GF-D8 (cell line): ENCODE measurements around the gene SNAPC2.
A peak's percentile ranks its signal among the peaks of the same experiment; 100 is the strongest.
"Not testable (repeated sequence)": the region's sequence is repeated elsewhere in the genome, so short reads cannot be mapped to it uniquely, and the experiment has no call there.

ENCODE experiments used
- DNase-seq: peaks from one replicate; lab custom pipeline; 2025; lab: John Stamatoyannopoulos, UW

The SNAPC2 gene

DNA sequence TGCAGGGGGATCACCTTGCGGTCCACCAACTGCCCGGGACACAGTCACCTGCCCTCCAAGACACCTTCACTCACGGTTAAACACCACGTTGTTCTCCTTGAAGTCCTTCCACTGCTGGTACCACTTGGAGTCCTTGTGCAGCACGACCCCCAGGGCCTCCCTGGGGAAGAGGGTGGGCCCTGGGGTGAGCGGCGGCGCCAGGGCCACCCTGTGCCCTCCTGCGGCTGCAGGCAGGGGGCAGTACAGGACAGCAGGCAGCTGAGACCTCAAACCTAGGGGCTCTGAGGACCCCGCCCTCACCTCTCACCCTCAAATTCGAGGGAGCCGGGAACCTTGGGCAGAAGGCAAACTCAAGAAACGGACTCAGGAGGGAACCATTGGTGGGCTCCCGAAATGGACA, 13.3 kb downstream of the SNAPC2 start:
- DNase-seq: no peak

DNA sequence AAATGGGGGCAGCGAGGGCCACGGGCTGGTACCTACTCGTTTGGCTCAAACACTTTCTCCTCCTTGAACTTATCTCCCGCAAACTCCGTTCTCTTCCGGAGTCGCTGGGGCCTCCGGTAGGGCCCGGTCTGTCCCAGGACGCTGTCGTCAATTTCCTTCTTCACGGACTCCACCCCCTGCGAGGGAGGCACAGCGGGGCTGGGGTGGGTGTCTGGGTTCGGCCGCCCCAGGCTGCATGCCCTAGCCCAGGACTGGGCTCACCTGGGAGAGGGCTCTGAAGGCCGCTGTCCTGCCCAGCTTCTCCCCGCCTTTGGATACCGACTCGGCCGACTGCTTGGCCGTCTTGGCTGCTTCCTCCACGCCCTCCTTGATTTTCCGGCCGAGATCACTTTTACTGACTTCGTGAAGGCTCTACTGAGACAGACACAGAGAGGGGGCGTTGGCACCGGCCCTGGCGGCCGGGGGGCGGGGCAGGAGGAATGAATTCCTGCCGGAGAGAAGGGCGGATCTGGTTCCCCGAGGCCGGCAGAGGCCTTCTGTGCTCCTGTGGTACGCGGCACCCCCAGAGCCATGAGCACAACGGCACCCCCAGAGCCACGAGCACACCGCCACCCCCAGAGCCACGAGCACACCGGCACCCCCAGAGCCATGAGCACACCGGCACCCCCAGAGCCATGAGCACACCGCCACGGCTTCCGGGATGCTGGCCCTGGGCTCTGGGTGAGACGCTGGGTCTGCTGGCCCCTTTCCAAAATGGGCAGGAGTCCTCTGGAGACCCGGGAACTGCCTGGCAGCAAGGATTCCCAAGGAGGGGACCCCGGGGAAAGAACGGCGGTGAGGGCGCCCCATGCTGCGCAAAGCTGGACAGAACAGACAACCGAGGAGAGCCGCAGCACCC, 13.9 kb downstream of the SNAPC2 start:
- no peak for DNase-seq

- DNase-seq: no peak
Measured at GRCh38 chr19:7934766-7935165, 14.6 kb downstream of the SNAPC2 start.

DNA sequence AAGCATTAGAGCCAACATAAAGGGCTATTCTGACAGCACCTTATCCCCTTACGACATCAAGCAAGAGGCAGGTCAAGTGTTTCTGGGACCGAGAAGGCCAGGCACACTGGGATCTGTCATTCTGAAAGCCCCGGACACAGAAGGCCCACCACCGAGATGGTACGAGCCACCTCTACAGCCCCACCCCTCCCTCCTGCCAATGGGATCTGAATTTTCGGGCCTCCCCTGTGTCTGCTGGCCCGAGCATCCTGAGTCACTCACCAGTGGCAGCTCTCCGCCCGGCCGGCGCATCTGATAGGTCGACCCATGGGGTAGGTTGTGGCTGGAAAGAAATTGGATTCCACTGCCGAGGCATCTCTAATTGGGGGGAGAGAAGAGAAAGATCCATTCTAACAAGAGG, 20.7 kb downstream of the SNAPC2 start:
- DNase-seq: no peak

- no peak for DNase-seq
Measured at GRCh38 chr19:7941895-7942596, 21.9 kb downstream of the SNAPC2 start.

DNA sequence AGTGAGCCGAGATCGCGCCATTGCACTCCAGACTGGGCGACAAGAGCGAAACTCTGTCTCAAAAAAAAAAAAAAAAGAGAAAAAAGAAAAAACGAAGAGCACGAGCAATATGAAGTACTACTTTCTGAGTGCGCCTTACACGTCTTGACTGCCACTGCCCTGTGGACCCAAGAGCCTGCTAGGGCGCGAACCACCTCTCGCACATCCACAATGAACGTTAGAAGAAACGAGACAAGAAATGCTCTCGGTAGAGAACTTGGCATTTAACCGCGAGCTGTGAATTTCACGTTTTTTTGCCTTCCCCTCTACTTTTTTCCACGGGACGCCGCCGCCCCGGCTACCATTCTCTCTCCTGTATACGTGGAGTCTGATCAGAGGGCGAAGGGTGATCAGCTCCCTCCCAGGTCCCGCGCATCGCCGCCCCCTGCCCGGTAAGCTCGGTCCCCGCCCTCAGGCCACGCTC, 22.9 kb downstream of the SNAPC2 start:
- DNase-seq: no peak

DNA sequence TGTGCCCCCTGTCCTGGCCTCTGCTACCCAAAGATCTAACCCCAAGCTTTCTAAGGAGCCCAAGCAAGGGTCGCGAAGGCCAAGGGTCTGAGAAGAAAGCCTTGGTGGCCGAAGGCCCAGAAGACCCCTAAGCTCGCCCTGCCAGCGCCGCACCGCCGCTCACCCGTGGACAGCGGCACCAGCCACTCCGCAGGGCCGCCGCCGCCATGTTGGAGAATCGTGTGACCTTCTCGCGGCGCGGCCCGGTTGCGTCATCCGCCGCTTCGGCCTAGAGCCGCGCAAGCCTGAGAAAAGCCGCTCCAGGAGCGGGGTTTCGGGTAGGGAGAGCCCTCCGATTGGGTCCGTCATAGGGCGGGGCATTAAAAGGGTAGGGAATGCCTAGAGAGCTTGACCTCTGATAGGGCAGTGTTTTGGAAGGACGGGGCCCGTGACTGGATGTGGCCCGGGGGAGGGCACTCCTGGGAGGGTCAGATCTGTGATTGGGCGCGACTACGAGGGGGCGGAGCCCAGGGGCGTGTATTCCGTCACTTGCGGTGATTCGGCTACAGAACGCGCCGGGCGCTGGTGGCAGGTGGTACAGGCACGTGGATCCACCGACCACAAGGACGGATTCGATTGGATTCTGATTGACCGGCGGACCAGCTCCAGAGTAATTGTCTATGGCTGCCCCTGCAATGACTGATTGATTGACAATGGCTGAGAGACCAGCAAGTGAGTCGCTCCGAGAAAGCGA, 23.5 kb downstream of the SNAPC2 start, which contains the start of gene TIMM44:
Gene TIMM44, minus strand, starts transcription at position 223 of the 733 bp plus-strand sequence. Its CDS starts 15 bp downstream, at position 208.
- DNase-seq: peak; percentile 98

DNA sequence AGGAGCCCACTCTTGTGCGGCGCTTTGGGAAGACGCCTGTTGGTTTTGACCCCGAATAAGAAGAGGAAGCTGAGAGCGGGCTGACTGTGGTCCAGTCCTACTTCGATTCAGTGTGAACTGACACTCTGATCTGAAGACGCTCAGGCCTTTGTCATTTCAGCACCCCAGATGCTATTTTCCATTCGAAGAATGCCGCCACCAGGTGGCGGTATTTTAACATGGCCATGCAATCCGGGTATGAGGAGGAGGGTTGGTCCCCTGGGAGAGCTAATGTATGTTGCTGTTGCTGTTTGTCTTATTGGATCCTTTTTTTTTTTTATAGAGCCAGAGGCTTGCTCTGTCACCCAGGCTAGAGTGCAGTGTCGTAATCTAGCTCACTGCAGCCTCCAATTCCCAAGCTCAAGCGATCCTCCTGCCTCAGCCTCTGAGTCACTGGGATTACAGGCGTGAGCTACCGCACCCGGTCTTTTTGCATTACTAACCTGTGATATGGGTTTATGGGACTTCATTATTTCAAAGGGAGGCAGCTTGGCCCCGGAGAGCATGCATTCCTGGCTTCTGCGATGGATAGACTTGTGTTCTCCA, 24.1 kb downstream of the SNAPC2 start:
- peak; percentile 78 for DNase-seq

GRCh38 chr19:7947939-7948338, 27.8 kb downstream of the SNAPC2 start:
- DNase-seq: no peak

DNA sequence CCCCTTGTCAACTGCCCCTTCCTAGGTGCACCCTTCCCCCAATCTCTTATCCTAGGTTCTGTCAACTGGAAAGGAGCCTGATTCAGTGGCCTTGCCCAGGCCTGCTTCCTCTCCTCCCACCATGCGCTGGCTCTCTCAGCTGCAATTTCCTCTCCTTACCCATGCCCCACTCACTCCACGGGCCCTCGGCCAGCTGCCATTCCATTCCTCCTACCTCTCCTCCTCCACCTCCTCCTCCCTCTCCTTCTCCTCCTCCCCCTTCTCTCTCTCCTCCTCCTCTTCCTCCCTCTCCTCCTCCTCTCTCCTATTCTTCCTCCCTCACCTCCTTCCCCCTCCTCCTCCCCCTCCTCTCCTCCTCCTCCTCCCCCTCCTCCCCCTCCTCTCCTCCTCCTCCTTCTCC, 32.9 kb downstream of the SNAPC2 start:
- peak; percentile 10 for DNase-seq

DNA sequence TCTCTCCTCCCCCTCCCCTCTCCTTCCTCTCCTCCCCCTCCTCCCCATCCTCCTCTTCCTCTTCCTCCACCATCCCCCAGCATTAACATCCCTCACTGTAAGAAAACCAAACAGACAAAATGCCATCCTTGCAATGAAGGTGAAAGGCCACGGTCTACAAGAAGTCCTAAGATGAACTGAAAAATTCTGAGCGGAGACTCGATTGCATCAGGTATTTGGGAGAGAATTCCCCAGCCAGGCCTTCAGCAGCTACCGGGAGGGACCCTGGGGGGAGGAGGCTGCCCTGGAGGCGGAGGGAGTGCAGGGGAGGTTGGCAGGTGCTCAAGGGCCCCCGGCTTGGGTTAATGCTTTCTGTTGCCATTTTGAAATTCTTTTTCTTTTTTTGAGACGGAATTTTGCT, 33.4 kb downstream of the SNAPC2 start:
- DNase-seq: no peak

DNA sequence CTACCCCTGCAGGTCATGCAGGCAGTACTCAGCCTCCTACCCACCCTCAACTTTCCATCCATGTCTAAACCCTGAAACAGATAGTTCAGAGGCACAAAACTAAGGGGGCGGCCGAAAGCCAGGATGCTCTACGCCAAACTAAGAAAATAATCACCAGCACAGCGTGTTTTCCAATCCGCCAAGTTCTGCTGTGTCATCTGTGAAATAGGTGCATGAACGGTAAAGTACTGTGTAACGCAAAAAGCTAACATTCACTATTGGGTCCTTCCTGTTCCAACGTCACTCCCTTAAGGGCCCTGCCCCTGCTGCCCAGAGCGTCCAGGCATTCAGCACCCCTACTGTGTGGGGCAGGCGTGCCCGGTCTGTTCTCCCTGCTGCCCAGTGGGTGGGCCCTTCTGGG, 35.6 kb downstream of the SNAPC2 start:
- no peak for DNase-seq

DNA sequence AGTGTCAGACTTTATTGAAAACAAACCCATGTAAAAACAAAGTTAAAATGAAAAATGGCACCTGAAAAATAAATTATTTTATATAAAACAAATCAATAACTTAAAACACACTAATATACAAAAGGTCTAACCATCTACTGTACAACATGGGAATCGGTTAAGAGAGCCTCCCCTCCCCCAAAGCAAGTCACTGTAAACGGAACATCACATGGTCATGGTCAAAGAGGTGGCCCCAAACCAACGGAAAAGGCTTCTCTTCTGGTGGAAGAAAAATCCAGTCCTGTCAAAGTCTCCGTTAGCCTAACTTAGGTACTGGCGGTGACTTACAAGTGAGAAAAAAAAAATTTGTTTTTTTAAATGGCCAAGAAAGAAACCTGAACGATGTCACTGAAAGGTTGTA, 39.1 kb downstream of the SNAPC2 start:
- DNase-seq: no peak

- DNase-seq: not testable (repeated sequence)
Measured at GRCh38 chr19:7961082-7961481, 40.9 kb downstream of the SNAPC2 start.

DNA sequence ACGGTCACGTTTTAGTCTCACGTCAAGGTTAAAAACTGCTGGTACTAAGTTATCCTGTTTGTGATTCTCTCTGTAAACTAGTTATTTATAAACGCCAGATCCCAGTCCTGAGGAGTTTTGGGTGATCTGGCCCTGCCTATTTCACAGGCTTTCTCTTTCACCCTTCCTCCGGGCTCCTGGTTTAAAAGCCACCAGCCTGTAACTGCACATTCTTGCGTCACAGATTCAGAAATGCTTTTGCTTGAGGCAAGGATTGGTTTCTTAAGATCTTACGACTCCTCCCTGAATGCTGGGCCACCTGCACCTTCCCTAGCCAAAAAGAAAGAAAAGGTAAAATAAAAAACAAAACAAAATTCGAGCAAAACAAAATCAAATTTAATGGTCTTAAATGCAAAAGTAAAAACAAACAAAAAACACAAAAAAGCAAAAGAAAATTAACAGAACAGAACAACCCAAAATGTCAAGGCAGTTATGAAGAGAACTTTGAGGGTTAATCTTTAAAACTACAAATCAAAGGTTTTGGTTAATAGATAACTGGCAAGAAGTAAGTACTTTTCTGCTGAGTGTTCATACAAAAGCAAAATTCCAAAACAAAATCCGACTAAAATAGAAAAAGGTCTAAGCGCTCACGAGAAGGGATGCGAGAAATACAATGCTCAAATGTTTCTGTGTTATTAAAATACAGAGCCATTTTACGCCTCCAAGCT, 41.9 kb downstream of the SNAPC2 start:
- no peak for DNase-seq

- no peak for DNase-seq
Measured at GRCh38 chr19:7962644-7963268, 42.6 kb downstream of the SNAPC2 start.

GRCh38 chr19:7963566-7963965, 43.4 kb downstream of the SNAPC2 start:
- DNase-seq: no peak

- no peak for DNase-seq
Measured at GRCh38 chr19:7965259-7965841, 45.2 kb downstream of the SNAPC2 start.

DNA sequence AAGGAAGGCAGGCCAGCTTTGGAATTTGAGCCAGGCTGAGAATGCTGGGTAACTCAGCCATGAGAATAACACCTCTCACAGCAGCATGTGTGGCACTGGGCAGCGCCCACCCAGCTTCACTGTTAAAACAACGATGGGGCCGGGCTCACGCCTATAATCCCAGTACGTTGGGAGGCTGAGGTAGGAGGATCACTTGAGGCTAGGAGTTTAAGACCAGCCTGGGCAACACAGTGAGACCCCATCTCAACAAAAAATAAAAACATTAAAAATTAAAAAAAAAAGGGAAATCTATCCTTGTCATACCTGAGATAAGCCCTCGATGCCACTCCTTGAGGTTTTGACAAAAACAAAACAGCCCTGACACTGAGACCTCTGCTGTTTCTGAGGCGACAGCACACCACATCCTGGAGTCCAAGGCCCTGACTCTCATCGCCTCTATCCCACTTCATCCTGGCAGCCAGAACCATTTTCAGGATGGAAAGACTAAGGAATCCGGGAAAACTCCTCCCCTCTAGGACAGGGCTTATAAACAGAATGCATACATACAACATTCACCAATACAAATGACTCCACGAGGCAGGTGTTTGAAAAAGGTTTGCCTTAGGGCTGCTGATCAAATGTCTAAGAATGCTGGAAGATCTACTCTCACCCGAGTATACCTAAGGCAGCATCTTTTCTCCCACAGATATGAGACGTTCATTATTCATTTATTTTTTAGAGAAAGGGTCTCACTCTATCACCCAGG, 46.0 kb downstream of the SNAPC2 start:
- DNase-seq: no peak
